Measurements from ENCODE around the gene MSN. TPM values are rescaled to one million over a fixed set of nuclear protein-coding genes. Genes with fewer than 3 reads are reported as not detected.
A peak's percentile ranks its signal among the peaks of the same experiment; 100 is the strongest.

MSN gene
- total and polyA plus RNA-seq, 12 donors = 60.2 to 238 (median 120) TPM

DNA sequence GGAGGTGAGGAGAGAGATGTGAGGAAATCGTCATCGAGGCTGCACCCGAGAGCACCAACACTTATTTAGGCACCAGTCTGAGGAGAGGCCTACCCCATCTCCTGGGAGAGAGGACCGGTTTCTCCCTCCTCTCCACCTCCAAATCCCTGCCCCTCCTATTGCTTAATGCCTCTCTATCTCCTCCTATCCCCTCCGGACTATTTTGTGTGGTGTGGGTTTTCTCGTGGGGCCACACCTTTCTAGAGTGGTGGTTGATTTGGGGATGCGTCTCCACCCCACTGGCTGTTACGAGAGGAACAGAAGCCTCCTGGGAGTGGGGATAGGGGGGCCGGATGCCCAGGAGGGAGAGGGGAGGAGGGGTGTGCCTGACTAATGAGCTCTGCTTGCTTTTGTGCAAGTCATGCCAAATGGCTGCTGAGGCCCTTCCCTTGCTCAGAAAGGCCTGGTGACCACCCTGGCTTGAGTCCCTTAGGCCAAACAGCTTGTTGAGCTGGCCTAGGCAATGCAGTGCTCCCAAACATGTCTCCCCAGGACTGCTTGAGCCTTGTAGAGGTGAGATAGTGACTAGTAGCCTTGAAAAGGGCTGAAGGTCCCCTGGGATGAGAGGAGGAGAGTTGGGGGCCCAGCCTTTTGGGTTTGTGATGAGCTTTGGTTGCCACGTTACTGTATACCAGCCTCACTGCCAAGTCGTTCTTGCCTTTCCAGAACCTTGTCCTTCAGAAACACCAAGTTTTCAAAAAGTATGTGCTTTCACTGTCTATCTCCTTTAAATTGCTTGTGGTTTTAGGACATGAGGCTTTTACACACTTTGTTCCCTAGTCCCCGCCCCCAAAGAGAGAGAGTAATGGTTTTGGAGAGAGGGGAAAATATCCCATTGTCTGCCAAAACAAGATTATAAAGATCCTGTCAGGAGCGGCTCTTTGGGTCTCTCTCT lies 1.2 kb downstream of the MSN start:
- H3K27me3 ChIP-seq = peaks cover 0 to 16% (median 0%) of the 10 kb centered on the region in 7 donors
- H3K4me3 ChIP-seq = peak overlapping the region; percentile 53 to 89 (median 78)
- peaks cover 0 to 5% (median 0%) of the 10 kb centered on the region in 9 donors for H3K36me3 ChIP-seq
- peaks cover 4 to 51% (median 41%) of the 10 kb centered on the region in 9 donors for H3K4me1 ChIP-seq
- 2 to 4% methylated on average over 10 to 13 of the region's 13 CpGs for WGBS, 2 donors
- DNase-seq (peak; percentile 55 to 84), ATAC-seq (peak; percentile 66 to 93 (median 89))
- TF ChIP-seq, protein P1, sequence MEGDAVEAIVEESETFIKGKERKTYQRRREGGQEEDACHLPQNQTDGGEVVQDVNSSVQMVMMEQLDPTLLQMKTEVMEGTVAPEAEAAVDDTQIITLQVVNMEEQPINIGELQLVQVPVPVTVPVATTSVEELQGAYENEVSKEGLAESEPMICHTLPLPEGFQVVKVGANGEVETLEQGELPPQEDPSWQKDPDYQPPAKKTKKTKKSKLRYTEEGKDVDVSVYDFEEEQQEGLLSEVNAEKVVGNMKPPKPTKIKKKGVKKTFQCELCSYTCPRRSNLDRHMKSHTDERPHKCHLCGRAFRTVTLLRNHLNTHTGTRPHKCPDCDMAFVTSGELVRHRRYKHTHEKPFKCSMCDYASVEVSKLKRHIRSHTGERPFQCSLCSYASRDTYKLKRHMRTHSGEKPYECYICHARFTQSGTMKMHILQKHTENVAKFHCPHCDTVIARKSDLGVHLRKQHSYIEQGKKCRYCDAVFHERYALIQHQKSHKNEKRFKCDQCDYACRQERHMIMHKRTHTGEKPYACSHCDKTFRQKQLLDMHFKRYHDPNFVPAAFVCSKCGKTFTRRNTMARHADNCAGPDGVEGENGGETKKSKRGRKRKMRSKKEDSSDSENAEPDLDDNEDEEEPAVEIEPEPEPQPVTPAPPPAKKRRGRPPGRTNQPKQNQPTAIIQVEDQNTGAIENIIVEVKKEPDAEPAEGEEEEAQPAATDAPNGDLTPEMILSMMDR (IDR thresholded peaks at IDR 0.05) = no peak
- intact Hi-C loops (cut with DNase I) = loop anchor here in 6 of 10 donors (1.0 to 5.0 kb wide), 7 partner anchors 34 to 72 kb away; no protein-coding TSS in a partner anchor
- H3K9me3 ChIP-seq = peaks cover 0 to 5% (median 0%) of the 10 kb centered on the region in 11 donors
- peak overlapping the region; percentile 90 to 100 (median 97) for H3K27ac ChIP-seq

DNA sequence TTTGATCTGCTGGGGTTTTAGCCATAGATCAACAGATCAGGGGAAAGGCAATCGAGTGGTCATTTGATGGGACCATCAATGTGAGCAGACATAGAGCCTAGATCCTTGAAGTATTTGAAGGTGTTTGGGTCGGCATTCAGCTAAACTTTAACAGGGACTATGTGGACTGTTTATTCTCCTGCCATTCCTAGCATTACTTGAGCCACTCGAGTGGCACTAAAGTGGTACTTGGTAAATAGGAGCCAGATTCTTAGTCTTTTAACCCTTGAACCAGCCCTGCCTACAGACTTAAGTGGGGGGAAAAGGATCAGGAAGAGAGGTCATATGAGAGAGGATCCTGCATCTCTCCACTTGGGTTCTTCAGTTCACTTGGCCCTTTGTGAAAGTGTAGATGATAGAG lies 3.8 kb downstream of the MSN start:
- peaks cover 0 to 15% (median 0%) of the 10 kb centered on the region in 7 donors for H3K27me3 ChIP-seq
- peak overlapping the region in 7 of 10 donors; percentile 11 to 88 (median 66) for H3K4me3 ChIP-seq
- 37 to 42% methylated on average over 3 of the region's 3 CpGs for WGBS, 2 donors
- TF ChIP-seq, protein P1 (IDR thresholded peaks at IDR 0.05) = no peak
- H3K4me1 ChIP-seq = peaks cover 10 to 78% (median 67%) of the 10 kb centered on the region in 9 donors
- H3K9me3 ChIP-seq = no peaks in the 10 kb centered on the region
- peak overlapping the region in 9 of 10 donors; percentile 39 to 100 (median 98) for H3K27ac ChIP-seq
- H3K36me3 ChIP-seq = peaks cover 0 to 5% (median 0%) of the 10 kb centered on the region in 9 donors
- ATAC-seq = no peak
- no peak for DNase-seq
- intact Hi-C loops (cut with DNase I) = loop anchor here in 3 of 10 donors (5.0 to 10.0 kb wide), 2 partner anchors 36 to 54 kb away; no protein-coding TSS in a partner anchor

DNA sequence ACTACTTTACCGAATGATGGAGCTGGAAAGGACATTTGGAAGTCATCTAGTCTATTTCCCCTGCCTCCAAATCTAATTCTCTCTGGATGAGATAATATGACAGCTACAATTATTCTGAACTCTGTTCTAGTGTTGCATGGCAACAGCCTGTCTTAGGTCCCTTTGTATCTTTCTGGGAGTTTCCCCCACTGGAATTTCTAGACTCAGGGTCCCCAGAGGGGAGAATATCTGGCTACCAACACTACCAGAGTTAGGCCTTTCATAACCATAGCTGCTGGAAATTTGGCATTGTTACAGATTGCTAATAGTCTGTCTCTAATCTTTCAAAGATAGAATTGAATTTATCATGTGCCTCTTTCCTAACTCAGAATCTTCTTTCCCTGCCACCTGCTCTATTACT lies 4.5 kb downstream of the MSN start:
- H3K4me3 ChIP-seq = peak overlapping the region in 7 of 10 donors; percentile 3 to 88 (median 66)
- intact Hi-C loops (cut with DNase I) = loop anchor here in 3 of 10 donors (5.0 to 10.0 kb wide), 2 partner anchors 35 to 53 kb away; no protein-coding TSS in a partner anchor
- ATAC-seq = peak in 1 of 8 donors; percentile 2
- peak overlapping the region in 9 of 10 donors; percentile 10 to 100 (median 98) for H3K27ac ChIP-seq
- TF ChIP-seq, protein P1 (IDR thresholded peaks at IDR 0.05) = no peak
- H3K27me3 ChIP-seq = peaks cover 0 to 20% (median 0%) of the 10 kb centered on the region in 7 donors
- peaks cover 0 to 5% (median 0%) of the 10 kb centered on the region in 9 donors for H3K36me3 ChIP-seq
- peaks cover 13 to 82% (median 74%) of the 10 kb centered on the region in 9 donors for H3K4me1 ChIP-seq
- no peak for DNase-seq
- no peaks in the 10 kb centered on the region for H3K9me3 ChIP-seq
- 0% methylated on average over 1 of the region's 1 CpG for WGBS, 2 donors

DNA sequence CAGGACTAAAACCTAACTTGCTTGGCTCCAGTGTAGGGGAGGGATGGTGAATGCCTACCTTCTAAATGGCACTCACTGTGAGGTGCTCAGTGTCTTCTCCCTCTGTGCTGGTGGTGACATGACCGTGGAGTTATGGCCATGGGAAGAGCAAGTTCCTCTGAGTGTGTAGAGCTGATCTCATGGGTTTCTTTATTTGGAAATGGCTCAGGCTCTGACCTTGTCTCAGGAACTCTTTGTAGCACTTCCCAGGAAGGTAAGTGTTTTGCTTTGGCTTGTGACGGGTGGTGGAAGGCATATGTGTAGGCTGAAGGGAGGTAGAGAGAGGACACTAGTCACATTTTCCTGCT lies 6.4 kb downstream of the MSN start:
- ATAC-seq (peak; percentile 11 to 67 (median 34)), DNase-seq (no peak)
- H3K4me1 ChIP-seq = peaks cover 13 to 97% (median 92%) of the 10 kb centered on the region in 9 donors
- peaks cover 0 to 5% (median 0%) of the 10 kb centered on the region in 9 donors for H3K36me3 ChIP-seq
- intact Hi-C loops (cut with DNase I) = loop anchor here in 3 of 10 donors (5.0 to 10.0 kb wide), 2 partner anchors 33 to 51 kb away; no protein-coding TSS in a partner anchor
- no peaks in the 10 kb centered on the region for H3K9me3 ChIP-seq
- H3K4me3 ChIP-seq = peak overlapping the region in 6 of 10 donors; percentile 6 to 79 (median 18)
- 17 to 32% methylated on average over 2 of the region's 2 CpGs for WGBS, 2 donors
- H3K27me3 ChIP-seq = peaks cover 0 to 24% (median 0%) of the 10 kb centered on the region in 7 donors
- TF ChIP-seq, protein P1 (IDR thresholded peaks at IDR 0.05) = no peak
- H3K27ac ChIP-seq = peak overlapping the region; percentile 52 to 100 (median 97)
